Erythroblast (primary cell): ENCODE results near the gene STAC3.

Experiments
- GATA1 ChIP-seq: IDR thresholded peaks from 2 replicates; pipeline ENCODE4 v1.6.1; 2011; ENCODE audit warnings: low read depth, mild to moderate bottlenecking, control low read depth, low read length, moderate library complexity
- POLR2A ChIP-seq: IDR thresholded peaks from 2 replicates; pipeline ENCODE4 v1.6.1; 2011; ENCODE audit warnings: mild to moderate bottlenecking, low read length

DNA sequence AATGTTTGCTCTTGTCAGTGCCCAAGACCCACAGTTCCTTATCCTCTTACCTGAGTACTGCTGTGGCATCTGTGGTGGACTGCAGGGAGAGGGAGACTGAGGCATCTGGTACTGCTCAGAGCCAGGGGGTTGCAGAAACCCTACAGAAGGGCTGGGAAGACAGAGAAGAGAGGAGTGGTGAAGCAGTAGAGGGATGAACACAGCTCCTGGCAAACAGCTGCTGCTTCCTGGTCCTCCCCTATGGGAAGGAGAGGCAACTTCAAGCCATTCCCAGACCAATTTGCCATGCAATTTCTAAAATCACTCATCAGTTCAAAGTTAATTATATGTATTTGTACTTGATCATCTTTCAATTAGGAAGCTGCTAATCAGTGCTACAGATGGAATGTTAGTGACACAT lies 15.7 kb upstream of the STAC3 start:
- no peak for TF ChIP-seq POLR2A
- no peak for TF ChIP-seq GATA1
